ENCODE results near the gene HDAC4. TPM values are rescaled to one million over a fixed set of nuclear protein-coding genes. Genes with fewer than 3 reads are reported as not detected.

HDAC4 gene
- total RNA-seq, 1 donor from 2014 or later: 33.9 TPM

- no peak for ATAC-seq
Measured at GRCh38 chr2:239396881-239397681, 3.7 kb downstream of the HDAC4 start.

- ATAC-seq: no peak
Measured at GRCh38 chr2:239395524-239395923, 5.3 kb downstream of the HDAC4 start.

DNA sequence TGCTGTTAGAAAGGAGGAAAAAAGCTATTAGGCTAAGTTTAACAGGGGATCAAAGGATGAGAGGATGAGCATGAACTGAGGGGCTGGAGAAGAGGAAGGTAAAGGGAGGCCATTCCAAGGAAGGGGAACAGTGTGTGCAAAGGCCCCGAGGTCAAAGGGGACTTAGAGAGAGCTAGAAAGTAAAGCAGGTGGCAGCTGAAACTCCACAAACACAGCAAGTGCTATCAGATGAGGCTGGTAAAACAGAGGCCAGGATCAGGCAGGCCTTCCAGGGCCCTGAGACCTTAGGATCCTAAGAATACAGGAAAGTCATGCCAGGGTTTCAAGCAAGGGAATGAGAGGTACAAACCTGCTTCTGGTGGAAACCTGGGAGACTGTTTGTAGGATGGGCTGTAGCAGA is 5.8 kb downstream of the HDAC4 start:
- ATAC-seq: no peak

DNA sequence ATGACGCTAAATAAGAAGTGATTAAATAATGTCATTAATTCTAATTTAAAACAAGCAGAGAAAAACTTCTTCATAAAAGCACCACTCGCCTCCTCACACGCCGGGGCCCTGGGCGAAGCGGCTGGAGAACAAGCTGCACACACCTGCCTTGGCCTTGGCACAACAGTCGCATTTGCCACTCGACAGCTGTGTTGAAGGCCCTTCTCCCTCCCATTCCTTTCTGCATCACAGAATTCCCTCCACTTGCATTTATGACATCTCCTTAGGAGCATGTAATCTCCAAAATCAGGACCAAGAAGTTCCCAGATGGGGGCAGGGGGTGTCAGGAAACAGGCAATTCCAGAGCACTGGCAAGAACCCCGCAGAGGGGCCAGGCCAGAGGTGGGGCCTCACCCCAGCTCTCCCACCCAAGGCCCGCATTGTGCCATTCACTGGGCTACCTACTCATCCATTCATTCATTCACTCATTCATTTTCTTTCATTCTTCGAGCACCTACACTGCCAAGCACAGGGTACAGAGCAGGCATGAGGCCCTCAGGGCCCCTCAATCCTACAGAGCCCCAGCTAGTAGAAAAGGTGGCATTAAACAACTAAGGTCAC is 6.4 kb downstream of the HDAC4 start:
- ATAC-seq: no peak

DNA sequence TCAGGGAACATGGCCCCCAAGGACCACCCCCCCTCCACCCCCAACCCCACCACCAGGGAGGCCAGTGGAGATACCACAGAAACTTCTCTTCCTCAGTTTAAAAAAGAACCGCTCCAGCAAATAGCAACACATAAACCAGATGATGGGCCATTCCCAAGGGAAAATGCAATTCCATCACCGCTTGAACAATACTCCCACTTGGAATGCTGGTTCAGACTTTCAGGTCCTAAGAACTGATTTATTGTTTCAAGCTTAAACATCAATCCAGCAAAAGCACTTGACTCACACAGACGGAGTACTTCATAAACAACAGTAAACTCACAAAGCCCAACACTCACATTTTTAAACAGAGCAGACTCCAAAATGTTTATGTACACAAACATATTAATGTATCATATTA is 6.9 kb downstream of the HDAC4 start:
- ATAC-seq: no peak

DNA sequence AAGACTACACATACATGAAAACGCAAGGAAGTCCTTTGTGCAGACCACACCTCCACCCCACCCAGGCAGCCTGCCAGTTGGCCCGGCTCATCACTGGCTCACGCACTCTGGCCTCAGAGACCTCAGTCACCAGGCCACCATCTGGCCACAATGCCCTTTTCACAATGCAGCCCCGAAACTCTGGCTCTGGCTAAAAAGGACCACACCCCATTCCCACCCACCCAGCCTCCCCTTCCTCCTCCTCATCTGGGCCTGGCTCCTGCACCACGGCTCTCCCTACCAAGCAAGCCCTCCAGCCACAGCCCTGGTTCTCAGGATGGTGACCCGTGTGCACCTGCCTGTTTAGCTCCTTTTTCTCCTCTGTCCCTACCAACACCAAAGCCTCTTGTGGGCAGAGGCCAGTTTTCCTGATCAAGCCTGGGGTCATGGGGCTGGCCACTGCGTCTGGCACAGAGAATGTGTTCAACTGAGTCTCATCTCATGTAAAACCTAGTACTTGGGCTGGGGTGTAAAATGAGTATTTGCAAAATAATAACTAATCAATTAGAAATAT is 7.4 kb downstream of the HDAC4 start:
- ATAC-seq: no peak

- no peak for ATAC-seq
Measured at GRCh38 chr2:239392688-239393387, 8.0 kb downstream of the HDAC4 start.

GRCh38 chr2:239392072-239392357 is 8.8 kb downstream of the HDAC4 start:
- ATAC-seq: no peak

DNA sequence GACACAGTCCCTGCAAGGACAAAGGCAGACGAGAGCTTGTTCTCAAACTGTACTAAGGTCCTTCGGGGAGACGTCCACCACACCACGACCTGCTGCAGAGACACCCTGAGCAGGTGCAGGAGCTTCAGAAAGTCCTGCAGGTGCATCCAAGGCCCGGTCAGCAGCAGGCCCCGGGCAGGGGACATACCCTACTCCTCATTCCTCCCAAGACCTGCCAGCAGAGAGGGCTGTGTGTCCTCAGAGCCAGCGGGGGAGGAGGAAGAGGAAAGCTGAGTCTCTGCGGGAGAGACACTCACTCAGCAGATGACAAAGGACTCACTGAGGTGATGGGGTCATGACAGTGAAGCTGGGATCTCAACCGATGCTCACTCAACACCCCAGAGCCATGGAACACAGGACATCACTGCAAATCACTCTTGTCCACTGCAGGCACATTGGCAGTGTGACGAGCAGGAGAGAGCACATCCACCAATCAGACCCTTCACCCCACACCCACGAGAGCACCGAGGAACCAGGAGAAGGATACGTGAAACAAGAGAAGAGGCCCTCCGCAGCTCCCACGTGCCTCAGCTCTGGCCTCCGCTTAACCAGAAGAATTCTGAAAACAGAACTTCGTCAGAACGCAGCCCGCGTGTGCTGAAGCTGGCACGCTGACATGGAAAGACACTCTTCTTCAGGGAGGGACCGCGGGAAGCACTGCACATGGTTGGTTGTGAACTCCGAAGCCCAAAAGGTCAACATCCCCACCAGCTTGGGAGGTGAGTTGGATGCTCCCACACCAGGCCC is 9.3 kb downstream of the HDAC4 start:
- no peak for ATAC-seq

DNA sequence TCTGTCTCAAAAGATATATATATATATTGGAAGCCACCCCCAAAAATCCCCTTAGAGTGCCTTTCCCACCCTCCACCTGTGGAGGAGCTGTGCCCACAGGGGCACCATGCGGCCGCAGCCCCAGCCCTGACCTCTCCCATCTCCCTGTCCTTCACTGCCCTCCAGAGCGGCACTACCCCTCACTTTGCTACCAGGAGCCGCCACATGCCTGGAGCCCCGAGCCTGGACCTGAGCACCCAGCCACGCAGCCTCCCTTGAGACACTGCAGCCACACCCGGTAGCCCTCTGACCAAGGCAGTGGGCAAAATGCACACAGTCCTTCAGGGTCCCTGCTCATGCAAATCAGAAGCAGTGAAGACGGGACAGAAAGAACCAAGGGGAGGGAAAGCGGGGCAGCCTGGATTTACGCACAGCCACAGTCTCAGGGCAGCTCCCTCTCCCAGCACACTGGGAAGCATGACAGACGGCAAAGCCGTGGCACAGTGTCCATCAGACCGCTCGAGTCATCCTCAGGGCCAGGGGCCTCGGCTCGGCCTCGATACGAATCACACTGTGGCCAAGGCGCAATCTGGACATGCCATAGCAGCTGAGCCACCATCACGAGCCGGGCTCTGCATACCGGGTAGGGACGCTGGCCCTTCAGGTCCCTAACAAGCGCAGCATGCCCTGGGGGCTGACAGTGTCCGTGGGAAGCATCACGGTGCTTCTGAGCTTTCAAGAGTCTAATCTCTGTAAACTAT is 10.1 kb downstream of the HDAC4 start:
- ATAC-seq: no peak

DNA sequence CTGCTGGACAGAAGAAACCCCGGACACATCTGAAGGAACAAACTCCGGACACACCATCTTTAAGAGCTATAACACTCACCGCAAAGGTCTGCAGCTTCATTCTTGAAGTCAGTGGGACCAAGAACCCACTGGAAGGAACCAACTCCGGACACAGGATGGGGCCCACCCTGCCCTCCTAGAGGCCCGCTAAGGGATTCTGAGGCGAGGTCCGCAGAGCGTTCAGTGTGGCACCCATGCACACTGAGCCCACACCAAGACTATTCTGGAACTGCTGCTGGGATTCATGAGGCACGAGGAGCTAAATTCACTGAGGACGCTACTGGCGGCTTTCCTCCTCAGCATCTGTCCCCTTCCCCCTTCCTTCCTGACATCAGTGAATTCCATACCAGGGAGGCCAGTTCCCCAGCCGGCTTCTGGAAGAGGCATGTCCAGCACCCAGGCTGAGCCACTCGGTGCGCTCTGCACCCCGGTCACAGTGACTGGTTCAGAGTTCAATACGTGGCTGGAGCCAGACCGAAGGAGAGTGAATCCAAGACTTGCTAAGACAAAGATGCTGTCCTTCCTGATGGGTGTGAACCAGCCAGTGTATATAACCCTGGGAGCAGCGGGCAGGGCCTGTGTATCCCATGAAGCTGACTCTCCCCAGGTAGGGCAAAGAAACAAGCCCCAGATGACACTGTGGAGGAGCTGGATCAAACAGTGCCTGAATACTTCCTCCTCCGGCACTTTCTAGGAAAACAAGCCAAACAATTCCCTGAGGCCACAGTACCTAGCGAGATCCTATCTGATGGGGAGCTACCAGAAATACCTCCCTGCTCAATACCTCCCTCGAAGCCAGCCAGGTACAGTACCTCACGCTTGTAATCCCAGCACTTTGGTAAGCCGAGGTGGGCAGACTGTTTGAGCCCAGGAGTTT is 11.1 kb downstream of the HDAC4 start:
- no peak for ATAC-seq

DNA sequence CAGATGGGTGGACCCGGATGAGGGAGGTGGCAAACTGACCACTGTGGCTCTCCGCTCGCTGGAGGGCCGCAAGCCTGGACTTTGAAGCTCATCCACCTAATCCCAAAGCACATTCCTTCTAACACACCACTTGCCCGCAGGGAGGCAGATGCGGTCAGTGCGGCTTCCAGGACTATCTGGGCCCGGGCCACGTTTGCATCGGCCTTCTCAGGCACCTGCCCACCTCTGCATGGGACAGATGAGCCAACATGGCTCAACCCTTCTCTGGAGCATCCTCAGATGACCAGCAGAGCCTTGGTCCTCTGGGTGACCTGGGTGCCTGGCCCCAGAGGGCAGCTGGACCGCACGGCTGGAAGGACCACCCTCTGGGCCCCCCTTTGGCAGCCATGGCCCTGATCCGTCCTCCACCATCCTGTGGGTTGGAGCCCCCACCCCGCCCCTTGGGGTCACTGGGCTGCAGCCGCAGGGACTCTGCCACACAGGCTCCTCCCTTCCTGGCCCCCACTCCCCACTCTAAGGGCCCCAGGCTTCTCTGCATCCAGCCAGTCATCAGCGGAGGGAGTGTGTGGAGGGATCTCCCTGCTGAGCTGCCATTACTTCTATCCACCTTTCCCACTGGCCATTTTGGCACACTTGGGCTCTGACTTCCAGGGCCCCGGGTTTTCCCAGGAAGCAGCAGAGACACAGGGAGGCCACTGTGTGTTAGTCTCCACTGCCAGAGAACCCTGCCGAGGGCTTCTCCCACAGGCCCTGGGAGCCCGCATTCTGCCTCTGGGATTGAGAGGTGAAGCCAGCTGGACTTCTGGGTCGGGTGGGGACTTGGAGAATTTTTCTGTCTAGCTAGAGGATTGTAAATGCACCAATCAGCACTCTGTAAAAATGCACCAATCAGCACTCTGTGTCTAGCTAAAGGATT is 12.3 kb downstream of the HDAC4 start:
- ATAC-seq: no peak

- no peak for ATAC-seq
Measured at GRCh38 chr2:239387811-239388210, 13.0 kb downstream of the HDAC4 start.

DNA sequence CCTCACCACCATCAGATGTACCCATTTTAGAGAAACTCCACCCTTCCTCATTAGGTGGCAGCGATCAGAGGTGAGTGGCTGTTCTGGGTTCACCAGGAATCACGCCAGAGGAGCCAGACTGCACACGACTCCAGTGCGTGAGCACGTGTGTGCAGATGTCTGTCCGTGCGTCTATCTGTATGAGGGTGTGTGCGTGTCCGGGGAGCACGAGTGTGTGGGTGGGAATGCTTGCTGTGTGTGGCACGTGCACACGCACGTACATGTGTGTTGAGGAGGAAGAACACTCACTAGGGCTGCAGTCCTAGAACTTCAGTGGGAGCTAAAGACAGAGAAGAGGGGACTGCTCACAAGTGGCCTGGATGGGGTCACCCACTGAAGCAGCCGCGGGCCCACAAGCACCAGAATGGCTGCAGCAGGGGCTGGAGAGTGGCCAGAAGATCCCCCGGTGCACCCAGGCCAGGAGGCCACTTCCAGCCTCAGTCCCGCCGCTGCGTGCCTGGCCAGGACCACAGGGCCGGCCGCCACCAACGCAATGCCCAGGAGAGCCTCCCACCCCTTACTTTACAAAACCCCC is 13.9 kb downstream of the HDAC4 start:
- ATAC-seq: no peak

DNA sequence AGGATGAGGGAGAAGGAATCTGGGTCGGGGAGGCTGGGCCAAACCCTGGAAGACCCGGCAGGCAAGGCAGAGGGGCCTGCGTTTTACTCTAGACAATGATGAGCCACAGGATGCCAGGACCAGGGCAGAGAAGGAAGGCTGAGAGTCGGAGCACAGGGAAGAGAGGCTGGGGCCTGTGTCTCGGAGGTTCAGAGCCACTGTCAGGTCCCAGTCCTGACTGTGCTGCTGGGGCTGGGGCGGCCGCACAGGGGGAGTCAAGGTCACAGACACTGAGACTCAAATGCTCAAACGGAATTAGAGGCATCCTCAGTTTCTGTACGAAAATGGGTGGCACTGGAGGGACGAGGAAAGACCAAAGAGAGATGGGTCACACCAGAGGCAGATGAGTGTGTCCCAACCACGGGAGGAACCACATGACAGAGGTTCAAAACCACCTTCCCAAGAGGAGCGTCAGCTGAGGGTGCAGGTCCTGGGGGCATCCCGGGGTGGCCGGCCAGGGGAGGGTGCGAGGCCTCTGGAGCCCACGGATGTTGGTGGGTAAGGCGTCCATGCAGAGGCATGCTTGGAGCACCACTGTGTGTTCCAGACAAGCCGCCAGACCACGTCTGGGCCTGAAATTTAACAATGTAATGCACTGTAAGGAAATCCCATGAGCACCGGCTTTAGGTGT is 14.7 kb downstream of the HDAC4 start:
- peak; percentile 4 for ATAC-seq

DNA sequence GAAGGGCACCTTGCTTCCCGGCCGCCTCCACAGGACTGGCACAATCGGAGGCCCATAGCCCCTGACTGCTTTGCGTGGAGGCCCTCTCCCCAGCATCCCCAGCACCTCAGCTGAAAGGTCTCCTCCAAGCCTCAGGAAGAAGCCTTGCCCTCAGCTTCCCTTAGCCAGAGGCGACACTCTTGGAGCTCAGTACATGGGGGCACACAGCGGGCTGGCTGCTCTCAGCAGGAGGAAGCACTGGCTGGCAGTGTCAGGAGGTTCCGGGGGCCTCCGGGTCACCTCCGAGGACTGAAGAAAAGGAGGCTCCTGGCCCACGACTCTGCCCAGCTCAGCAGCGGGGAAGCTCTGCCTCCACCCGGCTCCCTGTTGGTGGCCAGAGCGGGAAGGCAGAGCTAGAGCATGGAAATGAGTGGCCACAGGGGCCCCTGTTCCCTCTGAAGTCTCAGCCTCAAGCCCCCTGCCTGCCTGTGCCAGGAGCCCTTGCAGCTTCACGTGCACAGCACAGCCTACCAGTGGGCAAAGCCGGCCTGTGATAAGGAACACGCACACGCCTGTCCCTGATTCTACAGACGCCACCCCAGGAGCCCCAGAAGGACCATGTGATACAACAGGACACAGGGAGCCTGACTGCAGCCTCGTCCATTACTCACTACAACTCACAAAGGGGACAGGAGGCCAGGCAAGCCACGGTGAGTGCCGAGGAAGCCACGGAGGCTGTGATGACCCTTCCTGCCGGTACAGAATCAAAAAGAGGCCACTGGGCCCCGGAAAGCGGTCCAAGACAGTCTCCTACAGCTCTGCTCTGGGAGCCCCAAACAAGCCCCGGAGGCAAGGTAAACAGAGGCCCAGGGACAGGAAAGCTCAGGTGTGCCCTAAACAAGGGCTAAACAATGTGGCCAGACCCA is 15.5 kb downstream of the HDAC4 start:
- no peak for ATAC-seq

DNA sequence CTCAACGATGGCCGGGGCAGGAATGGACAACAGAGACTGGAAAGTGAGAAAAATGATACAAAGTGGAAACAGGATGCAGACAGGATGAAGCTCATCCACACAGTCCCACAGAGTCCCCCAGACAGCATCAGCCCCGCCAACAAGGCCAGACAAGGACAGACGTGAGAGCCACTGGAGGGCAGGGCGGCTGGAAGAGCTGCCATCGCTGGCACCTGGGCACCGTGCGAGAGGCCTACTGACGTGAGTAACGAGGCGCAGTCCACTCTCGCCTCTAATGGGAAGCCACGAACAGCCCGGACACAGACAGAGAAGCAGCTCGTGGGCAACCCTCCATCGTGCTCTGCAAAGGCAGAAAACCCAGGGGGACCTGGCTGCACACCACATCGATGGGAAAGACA is 17.1 kb downstream of the HDAC4 start:
- no peak for ATAC-seq
